Measurements from ENCODE around the gene INPP5D. TPM values are rescaled to one million over a fixed set of nuclear protein-coding genes. Genes with fewer than 3 reads are reported as not detected.

INPP5D gene
- total and polyA plus RNA-seq, 2 donors (not counting 3 experiments of a cell fraction or from before 2014, with no cell fraction given) = 13.9 to 46.6 TPM

- Histone ChIP-seq H2AFZ (ENCODE audit: low read depth, low read length) (no peak overlapping the region), H3K4me1 (ENCODE audit: control insufficient read depth, extremely low read depth, insufficient read depth, low read length) (peaks cover 4% of the 10 kb centered on the region), H3K9me3 (replicated peaks; ENCODE audit: control insufficient read depth, insufficient read depth, low read length) (no peaks in the 10 kb centered on the region), H3K4me3 (replicated peaks in 1 of 3; ENCODE audit: insufficient read depth in 1 of 3, low read depth in 1 of 3, low read length in 3 of 3) (no peak overlapping the region), H3K27ac (ENCODE audit: insufficient read depth, low read depth, low read length) (no peak overlapping the region), H3K79me2 (ENCODE audit: control insufficient read depth, insufficient read depth, low read length) (no peaks in the 10 kb centered on the region), H4K20me1 (replicated peaks; ENCODE audit: control insufficient read depth, extremely low read depth, insufficient read depth, low read length) (no peaks in the 10 kb centered on the region), H3K9me1 (replicated peaks; ENCODE audit: control insufficient read depth, extremely low read depth, insufficient read depth, low read length) (no peaks in the 10 kb centered on the region), H3K4me2 (ENCODE audit: insufficient read depth, low read length) (no peak overlapping the region), H3K36me3 (ENCODE audit: control insufficient read depth in 2 of 2, extremely low read depth in 1 of 2, insufficient read depth in 2 of 2, low read length in 2 of 2) (peaks cover 0 to 3% of the 10 kb centered on the region in 2 experiments), H3K9ac (replicated peaks; ENCODE audit: extremely low read depth, insufficient read depth, low read length) (no peak overlapping the region), H3K27me3 (ENCODE audit: control insufficient read depth in 2 of 2, insufficient read depth in 2 of 2, low read length in 2 of 2) (no peaks in the 10 kb centered on the region)
- dilution Hi-C loops (cut with MboI; ENCODE audit: extremely low pct_ligation_motif_present, low sequenced_read_pairs) = no loop called here
- DNase-seq (ENCODE audit: low read depth, low spot score) (no peak), FAIRE-seq (no peak)
- BruUV-seq (replicated peaks) = no TSS peak
- intact Hi-C loops (cut with micrococcal nuclease) = no loop called here
- TF ChIP-seq, protein P1, sequence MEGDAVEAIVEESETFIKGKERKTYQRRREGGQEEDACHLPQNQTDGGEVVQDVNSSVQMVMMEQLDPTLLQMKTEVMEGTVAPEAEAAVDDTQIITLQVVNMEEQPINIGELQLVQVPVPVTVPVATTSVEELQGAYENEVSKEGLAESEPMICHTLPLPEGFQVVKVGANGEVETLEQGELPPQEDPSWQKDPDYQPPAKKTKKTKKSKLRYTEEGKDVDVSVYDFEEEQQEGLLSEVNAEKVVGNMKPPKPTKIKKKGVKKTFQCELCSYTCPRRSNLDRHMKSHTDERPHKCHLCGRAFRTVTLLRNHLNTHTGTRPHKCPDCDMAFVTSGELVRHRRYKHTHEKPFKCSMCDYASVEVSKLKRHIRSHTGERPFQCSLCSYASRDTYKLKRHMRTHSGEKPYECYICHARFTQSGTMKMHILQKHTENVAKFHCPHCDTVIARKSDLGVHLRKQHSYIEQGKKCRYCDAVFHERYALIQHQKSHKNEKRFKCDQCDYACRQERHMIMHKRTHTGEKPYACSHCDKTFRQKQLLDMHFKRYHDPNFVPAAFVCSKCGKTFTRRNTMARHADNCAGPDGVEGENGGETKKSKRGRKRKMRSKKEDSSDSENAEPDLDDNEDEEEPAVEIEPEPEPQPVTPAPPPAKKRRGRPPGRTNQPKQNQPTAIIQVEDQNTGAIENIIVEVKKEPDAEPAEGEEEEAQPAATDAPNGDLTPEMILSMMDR (IDR thresholded peaks at IDR 0.05; ENCODE audit: extremely low read depth in 1 of 2, insufficient read depth in 1 of 2, low read depth in 1 of 2, low read length in 2 of 2) = no peak
- TF ChIP-seq POLR2A (IDR thresholded peaks at IDR 0.05; ENCODE audit: low read depth, low read length) (no peak), JUN (IDR thresholded peaks at IDR 0.05; ENCODE audit: borderline replicate concordance, insufficient read depth, insufficient read length, low read depth) (no peak), GATA2 (IDR thresholded peaks at IDR 0.05; ENCODE audit: insufficient read depth, insufficient read length, low read depth, low read length) (no peak), MYC (IDR thresholded peaks at IDR 0.05; ENCODE audit: low read depth, low read length) (no peak), FOS (IDR thresholded peaks at IDR 0.05; ENCODE audit: borderline replicate concordance, insufficient read depth, low read length) (no peak), POLR2AphosphoS5 (IDR thresholded peaks at IDR 0.05; ENCODE audit: insufficient read depth, low read depth, low read length) (no peak), MAX (IDR thresholded peaks at IDR 0.05; ENCODE audit: insufficient read depth, insufficient read length) (no peak), EZH2 (IDR thresholded peaks at IDR 0.05; ENCODE audit: borderline replicate concordance, low read depth, low read length, severe bottlenecking) (no peak)
- CTCF ChIA-PET = no interaction called here
- POLR2A ChIA-PET = no interaction called here
Observed at GRCh38 chr2:233105156-233105895, 45.2 kb downstream of the INPP5D start.

Data from endothelial cell of umbilical vein (primary cell).